GM20000 (cell line): ENCODE data around the gene SLC13A3.

ENCODE experiments used
- DNase-seq: peaks from one replicate; pipeline ENCODE4 v3.0.0; 2012; ENCODE audit warnings: low spot score
- TF ChIP-seq, protein P1 (sequence below): IDR thresholded peaks from 2 replicates; pipeline ENCODE4 v1.5.1; 2012; ENCODE audit warnings: mild to moderate bottlenecking, control low read depth; ENCODE audit errors: extremely low read depth, missing control alignments

Gene SLC13A3

GRCh38 chr20:46688151-46689081, 37.2 kb upstream of the SLC13A3 start:
- TF ChIP-seq, protein P1, sequence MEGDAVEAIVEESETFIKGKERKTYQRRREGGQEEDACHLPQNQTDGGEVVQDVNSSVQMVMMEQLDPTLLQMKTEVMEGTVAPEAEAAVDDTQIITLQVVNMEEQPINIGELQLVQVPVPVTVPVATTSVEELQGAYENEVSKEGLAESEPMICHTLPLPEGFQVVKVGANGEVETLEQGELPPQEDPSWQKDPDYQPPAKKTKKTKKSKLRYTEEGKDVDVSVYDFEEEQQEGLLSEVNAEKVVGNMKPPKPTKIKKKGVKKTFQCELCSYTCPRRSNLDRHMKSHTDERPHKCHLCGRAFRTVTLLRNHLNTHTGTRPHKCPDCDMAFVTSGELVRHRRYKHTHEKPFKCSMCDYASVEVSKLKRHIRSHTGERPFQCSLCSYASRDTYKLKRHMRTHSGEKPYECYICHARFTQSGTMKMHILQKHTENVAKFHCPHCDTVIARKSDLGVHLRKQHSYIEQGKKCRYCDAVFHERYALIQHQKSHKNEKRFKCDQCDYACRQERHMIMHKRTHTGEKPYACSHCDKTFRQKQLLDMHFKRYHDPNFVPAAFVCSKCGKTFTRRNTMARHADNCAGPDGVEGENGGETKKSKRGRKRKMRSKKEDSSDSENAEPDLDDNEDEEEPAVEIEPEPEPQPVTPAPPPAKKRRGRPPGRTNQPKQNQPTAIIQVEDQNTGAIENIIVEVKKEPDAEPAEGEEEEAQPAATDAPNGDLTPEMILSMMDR, result no peak
- DNase-seq, result no peak

- no peak for DNase-seq
- TF ChIP-seq, protein P1, result no peak
These were observed 32.9 kb upstream of the SLC13A3 start for GRCh38 chr20:46683939-46684750.

GRCh38 chr20:46683668-46683938, 32.3 kb upstream of the SLC13A3 start:
- TF ChIP-seq, protein P1, result no peak
- DNase-seq, result no peak

DNA sequence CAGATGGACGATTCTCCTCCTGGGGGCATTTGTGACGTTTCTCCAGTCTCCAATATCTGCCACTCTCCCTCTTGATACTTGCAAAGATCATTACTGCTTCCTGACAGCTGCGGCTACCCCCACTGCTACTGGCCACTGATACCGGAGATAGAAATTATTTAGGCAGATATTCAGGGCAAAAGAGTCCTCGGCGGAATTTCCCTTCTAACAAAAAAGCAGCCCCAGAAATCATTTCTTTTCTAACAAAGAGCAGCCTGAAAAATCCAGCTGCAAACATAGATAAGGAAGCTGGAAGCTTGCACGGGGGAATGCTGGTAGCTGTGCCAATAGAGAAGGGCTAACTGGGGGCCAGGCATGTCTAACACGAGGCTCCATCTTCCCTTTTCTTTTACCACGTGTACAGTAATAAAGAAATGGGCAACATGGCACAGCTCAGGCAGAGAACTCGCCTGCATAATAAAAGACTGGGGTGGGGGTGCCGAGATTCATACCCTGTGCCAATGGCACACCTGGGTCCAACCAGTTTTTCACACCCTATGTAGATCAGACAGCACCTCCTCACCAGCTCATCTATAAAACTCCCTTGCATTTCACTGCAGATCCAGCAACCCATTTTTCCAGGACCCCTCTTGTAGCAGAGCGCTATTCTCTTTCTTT, 31.9 kb upstream of the SLC13A3 start:
- TF ChIP-seq, protein P1, result no peak
- no peak for DNase-seq

GRCh38 chr20:46682063-46682821, 31.0 kb upstream of the SLC13A3 start:
- no peak for DNase-seq
- TF ChIP-seq, protein P1, result no peak

- TF ChIP-seq, protein P1, result peak; percentile 69
- peak; percentile 71 for DNase-seq
These were observed 30.0 kb upstream of the SLC13A3 start for GRCh38 chr20:46681032-46681854.
